Transverse colon (tissue), 4 donors: ENCODE data around the gene ABTB2.

Source experiments
- CTCF ChIP-seq, 5 experiments: fragments of 200-600 bp in 3 of 5; fragments of 450-650 bp in 2 of 5; sonication (generic) in 3 of 5; IDR thresholded peaks; 1 replicate in 2 of 5; 2 replicates in 3 of 5; pipeline ENCODE4 v1.5.1; 2016 to 2017; ENCODE audit warnings: antibody characterized with exemption in 5 of 5, inconsistent platforms in 3 of 5, mild to moderate bottlenecking in 2 of 5, moderate library complexity in 1 of 5
- EP300 ChIP-seq: sonication (generic); formaldehyde crosslinking; IDR thresholded peaks from one replicate; pipeline ENCODE4 v1.6.1; 2017; ENCODE audit warnings: antibody characterized with exemption, low read depth
- POLR2A ChIP-seq: fragments of 450-650 bp; IDR thresholded peaks from one replicate; pipeline ENCODE4 v1.6.1; 2016; ENCODE audit warnings: antibody characterized with exemption, mild to moderate bottlenecking, moderate library complexity
- POLR2AphosphoS5 ChIP-seq, 3 donors: sonication (generic); formaldehyde crosslinking; IDR thresholded peaks; one replicate each; pipeline ENCODE4 v1.6.1; 2016; ENCODE audit warnings: antibody characterized with exemption in 3 of 3

- no peak for TF ChIP-seq POLR2A
- no peak for TF ChIP-seq CTCF (IDR thresholded peaks at IDR 0.05)
- no peak for TF ChIP-seq POLR2AphosphoS5 (IDR thresholded peaks at IDR 0.05)
- TF ChIP-seq EP300: no peak
Observed at GRCh38 chr11:34344410-34344767, 13.4 kb downstream of the ABTB2 start.
